Lower leg skin (tissue), 3 donors: Measurements from ENCODE around the gene TSTD1.

Experiments used
- CTCF ChIP-seq, 3 donors: fragments of 450-650 bp; IDR thresholded peaks; one replicate each; pipeline ENCODE4 v1.5.1; 2016; ENCODE audit warnings: antibody characterized with exemption in 3 of 3, mild to moderate bottlenecking in 3 of 3, moderate library complexity in 2 of 3
- POLR2A ChIP-seq, 2 donors: fragments of 450-650 bp; IDR thresholded peaks; one replicate each; pipeline ENCODE4 v1.6.1; 2016 to 2017; ENCODE audit warnings: antibody characterized with exemption in 2 of 2, mild to moderate bottlenecking in 1 of 2, moderate library complexity in 1 of 2

- TF ChIP-seq CTCF (IDR thresholded peaks at IDR 0.05) (no peak), POLR2A (IDR thresholded peaks at IDR 0.05) (no peak)
Measured at GRCh38 chr1:161051219-161051618, 12.5 kb upstream of the TSTD1 start.
